ENCODE data around the gene VSTM5.

Gene VSTM5

GRCh38 chr11:93842034-93842433 is 8.4 kb downstream of the VSTM5 start:
- DNase-seq, result no peak

- no peak for DNase-seq
Measured at GRCh38 chr11:93841446-93841845, 9.0 kb downstream of the VSTM5 start.

DNA sequence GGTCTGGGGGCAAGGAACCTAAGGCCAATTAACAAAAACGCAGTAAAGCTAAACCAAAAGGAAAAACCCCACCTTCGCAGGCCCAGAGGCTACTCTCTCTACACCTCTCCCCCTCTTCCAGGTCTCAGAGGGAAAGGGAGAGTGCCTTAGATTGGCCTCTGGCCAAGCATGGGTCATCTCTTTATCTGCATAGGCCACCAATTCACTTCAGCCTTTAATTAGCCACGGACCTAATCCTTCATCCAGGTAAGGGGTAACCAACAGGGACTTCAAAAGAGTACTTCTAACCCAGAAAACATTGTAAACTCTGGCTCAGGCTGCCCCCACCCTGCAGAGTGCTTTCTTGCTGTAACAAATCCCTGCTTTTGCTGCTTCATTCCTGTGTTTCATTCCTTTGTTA is 9.4 kb downstream of the VSTM5 start:
- DNase-seq, result no peak

DNA sequence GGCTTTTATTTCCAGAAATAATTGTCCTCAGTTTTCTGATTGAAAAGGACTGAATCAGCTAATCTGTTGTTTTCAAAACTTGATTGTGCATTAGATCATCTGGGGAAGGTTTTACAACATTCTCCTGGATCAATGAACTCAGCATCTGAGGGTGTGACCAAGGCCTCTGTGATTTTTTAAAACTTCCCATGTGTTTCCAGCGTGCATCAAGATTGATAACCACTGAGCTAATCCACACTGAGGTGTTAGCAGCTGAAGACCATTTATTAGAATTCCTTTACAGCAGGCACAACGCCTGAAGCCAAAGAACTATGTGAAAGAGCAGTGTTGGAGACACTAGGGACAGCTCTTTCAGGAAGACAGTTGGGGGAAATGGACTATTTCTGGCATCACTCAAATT is 10.2 kb downstream of the VSTM5 start:
- no peak for DNase-seq

DNA sequence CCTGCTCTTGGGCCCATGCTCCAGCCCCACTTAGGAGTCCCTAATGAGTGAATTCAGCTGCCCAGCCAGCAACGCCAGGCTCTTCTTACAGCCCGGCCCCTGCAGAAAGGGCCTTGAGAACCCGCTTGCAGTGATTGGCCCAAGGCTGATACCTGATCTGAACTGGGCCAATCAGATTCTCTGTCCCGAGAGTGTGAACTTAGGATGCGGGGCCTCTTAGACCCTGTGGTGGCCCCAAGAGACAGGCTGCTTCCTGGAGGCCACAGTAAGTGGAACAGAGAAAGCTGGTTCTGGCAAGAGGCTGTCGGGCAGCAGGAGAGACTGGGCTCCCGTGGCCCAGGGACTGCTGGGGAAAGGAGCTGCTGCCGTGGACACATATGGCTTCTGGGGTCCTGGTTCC is 11.5 kb downstream of the VSTM5 start:
- DNase-seq, result no peak

DNA sequence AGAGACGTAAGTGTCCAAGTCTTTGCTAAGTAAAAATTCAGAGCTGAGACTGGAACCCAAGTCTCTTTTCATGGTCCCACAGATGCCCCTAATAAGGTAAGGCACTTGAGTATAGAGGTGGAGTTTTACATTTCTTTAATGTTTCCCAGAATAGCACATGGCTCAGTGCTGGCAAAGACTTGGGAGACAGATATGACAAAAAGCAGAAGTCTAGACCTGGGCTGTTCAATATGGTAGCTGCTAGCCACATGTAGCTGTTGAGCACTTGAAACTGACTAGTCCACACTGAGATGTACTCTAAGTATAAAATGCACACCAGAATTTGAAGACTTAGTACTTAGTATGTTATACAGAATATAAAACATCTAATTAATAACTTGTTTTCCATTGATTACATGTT is 17.6 kb downstream of the VSTM5 start:
- DNase-seq, result no peak

- no peak for DNase-seq
Measured at GRCh38 chr11:93831343-93832127, 18.9 kb downstream of the VSTM5 start.

DNA sequence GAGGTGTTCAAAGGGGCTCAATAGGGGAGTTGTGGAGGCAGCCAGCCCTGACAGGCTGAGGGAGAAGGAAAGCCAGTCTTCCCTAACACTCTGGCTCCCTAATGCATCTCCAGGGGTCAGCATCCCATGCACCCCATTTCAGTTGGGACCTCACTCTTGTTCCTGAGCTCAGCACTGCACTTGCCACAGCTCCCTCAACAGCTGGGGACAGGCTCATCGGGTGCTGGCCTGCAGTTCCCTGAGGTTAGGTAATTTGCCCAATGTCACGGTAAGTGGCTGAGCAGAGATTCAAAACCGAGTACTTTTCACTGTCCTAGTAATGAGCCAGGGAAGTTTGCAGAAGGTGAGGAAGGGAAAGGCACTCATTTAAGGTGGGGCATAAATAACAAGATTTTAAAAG is 20.8 kb downstream of the VSTM5 start:
- no peak for DNase-seq

DNA sequence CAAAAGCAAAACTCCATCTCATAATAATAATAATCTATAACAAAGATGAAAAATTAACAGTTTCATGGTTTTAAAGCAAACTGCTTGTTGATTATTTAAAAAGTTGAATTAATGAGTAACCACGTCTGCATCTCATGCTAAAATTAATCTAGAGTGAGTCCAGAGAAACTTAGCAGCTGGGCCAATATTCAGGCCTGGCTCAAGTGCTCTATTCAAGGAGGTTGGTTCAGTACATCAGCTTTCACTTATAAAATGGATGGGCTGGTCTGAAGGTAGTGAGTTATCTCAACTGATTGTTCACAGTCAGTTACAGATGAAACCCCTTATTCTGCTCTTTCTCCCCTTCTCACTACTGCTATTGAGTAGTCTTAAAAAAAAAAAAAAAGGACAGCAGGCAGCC is 23.1 kb downstream of the VSTM5 start:
- no peak for DNase-seq

DNA sequence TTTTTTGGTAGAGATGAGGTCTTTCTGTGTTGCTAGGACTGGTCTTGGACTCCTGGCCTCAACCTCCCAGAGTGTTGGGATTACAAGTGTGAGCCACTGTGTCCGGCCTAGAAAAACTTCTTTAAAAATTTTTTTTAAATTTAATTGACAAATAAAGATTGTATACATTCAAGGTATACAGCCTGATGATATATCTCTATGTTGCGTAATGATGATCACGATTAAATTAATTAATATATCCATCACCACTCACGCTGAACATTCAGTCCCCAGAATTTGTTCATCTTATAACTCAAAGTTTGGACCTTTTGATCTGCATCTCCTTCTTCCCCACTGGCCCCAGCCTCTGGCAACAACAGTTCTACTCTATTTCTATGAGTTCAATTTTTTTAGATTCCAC is 27.2 kb downstream of the VSTM5 start:
- no peak for DNase-seq

DNA sequence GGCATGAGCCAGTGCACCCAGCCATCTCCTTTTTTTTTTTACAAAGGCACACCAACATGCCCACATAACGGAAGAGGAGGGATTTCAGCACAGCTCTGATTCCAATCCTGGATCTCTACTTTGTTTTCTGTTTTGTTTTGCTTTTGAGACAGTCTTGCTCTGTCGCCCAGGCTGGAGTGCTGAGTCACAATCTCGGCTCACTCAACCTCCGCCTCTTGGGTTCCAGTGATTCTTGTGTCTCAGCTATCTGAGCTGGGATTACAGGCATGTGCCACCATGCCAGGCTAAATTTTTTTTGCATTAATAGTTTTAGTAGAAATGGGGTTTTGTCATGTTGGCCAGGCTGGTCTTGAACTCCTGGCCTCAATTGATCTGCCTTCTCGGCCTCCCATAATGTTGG is 28.1 kb downstream of the VSTM5 start:
- DNase-seq, result no peak

DNA sequence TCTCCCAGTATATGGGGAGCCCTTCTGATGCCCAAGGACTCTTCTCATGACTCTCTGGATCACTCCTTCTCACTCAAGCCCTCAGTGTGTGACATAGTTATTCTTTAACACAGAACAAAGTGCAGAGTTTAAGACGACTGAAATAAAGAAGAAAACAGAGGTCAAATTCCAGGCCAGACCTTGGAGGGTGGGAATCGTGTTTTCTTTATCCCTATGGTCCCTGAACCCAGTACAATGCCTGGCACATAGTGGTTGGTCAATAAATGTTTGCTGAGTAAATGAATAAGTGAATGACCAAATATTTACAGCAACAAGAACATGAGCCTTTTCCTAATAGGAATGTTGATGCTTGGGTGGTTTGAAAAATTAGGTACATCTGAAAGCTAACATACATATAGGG is 28.8 kb downstream of the VSTM5 start:
- DNase-seq, result no peak

DNA sequence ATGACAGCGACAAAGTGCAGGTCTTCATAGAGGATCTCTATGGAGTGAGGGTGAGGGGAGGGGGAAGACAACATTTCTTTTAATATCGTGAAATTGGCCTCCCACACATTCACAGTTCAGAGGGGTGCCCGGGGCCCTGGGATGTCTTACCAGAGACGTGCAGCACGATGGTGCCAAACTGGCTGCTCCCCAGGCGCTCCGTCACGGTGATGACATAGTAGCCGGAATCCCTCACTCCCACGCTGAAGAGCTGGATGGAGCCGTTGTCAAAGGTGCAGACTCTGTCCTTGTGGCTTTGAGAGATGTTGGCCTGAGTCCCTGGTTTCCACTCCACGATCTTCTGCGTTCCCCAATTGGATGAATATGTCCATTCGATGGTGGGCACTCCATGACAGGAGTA is 29.6 kb downstream of the VSTM5 start:
- no peak for DNase-seq

DNA sequence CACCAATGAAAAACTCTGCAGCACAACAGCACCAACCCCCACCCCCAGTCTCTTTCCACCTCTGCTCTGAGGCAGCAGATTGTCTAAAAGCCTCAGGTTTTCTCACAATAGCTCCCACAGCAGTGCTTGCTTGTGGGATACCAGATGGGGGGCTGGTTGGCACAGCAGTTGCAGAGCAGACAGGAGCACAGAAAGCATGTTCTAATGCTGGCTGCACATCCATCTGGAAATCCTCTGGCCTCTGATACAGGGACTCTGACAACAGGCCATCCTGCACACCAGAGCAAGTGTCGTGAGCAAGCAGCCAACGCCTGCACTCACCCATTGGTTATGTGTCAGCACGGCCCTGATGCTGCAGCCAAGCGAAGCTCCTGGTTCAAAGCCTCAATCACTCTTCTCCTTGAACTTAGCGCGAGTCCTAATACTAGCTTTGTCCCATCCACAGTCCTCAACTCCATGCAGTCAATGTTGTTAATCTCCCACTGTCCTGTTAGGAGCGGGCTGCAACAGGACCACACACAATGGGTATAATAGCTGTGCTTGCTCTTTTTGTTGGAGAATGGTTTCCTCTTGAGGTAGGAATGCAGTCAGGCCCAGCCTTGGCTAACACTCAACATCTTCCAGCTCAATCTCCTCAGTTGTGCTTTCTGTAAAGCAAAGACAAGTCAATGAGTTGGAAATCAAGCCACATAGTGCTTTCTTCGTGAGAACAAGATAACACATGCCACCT is 30.3 kb downstream of the VSTM5 start:
- no peak for DNase-seq

- no peak for DNase-seq
Measured at GRCh38 chr11:93817426-93818348, 32.7 kb downstream of the VSTM5 start.

GRCh38 chr11:93814966-93815633 is 35.3 kb downstream of the VSTM5 start:
- DNase-seq, result no peak

DNA sequence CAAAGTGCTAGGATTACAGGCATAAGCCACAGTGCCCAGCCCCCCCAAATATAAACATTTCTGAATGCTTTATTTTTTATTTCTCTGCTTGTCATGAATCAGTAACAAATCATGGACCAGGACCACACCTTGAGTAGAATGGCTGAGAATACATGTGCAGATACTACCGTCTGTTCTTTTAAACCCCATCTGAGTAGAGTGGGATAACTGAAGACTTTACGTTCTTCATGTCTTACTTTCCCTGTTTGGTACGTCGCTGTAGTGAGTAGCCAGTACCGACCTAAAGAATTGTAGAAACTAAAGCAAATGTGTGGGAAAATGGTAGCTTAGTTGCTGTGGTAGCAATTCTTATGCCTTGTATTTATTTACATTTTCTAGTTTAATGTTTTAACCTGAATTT is 36.4 kb downstream of the VSTM5 start:
- no peak for DNase-seq

GRCh38 chr11:93807980-93808379 is 42.4 kb downstream of the VSTM5 start:
- DNase-seq, result no peak

DNA sequence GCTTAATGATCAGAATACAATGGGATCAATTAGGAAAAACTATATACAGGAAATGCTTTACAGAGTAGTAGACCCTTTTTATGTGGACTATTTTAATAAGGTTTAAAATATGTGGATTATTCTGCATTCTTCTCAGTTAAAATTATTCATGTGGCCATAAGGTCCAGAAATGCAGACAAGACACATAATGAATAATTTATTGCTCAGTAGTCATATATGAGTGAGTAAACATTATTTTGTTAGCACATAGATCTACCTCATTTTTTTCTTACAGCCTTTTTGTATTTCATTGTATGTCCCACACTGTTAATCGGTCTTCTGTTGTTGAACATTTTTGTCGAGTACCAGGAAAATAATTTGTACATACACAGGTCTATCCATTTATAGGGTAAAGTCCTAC is 45.5 kb downstream of the VSTM5 start:
- no peak for DNase-seq

DNA sequence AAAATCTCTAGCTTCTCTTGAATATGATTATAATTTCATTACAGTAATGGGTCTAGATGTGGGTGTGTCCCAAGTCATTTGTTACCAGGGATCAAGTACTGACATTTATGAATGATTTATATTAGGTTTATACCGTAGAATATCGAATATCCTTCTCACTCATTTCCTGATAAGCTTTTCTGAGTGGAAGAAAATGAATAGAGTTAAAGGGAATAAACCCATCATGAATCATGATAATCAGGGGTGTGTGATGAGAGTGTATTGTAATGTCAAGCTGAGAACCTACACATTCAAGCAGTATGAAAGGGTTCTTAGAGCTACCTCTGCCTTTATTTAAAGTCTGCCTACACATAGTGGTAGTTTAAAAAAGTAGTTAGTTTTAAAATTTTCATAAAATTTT is 49.1 kb downstream of the VSTM5 start:
- no peak for DNase-seq

DNA sequence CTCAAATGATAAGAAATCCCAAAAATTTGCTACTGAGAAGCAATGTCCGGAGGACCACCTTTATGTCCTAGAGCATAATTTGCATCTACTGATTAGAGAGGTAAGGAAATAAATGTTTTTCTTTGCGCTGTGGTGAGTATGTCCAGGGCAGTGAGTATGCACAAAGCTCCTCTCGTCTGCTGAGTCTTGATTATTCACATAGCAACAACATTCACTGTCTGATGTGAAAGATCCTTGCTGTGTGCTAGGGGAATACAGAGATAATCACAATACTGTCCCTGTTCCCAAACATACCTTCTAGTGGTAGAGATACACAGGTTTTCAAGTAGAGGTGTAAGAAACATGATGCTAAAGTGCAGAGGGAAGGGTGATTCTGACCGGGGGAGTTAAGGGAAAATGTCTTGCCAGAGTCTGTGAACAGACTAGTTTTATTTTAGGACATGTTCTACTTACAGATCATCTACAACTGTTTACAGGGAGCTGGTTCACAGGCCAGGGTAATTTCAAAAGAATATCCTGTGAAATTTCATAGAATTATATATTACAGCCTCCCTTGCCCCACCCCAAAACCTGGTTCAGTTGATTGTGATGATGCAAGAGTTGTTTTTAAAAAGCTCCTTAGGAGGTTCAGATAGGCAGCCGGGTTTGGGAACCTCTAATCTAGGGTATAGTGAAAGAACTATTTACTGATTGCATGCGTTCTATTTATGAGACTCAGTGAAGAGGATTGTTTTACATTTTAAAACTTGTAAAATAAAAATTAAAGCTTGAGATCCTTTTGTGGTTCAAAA is 53.8 kb downstream of the VSTM5 start:
- DNase-seq, result no peak

- no peak for DNase-seq
Measured at GRCh38 chr11:93791493-93791892, 58.9 kb downstream of the VSTM5 start.
